Activated B cell treated with CpG ODN at 0.5 μM for 24 hours (primary cell): ENCODE data around the gene TBL1X. TPM values are rescaled to one million over a fixed set of nuclear protein-coding genes. Genes with fewer than 3 reads are reported as not detected.

Source experiments
- ATAC-seq: fragments of 200-7000 bp; cut with Tn5 transposase; one replicate; pipeline ENCODE4 v1.10.0; 2021; ENCODE audit warnings: low read depth, mild to moderate bottlenecking, moderate library complexity
- CTCF ChIA-PET: fragments of 350-600 bp; sonication (Branson Sonifier 250); formaldehyde crosslinking; loops from one replicate; lab custom pipeline; 2021; ENCODE audit warnings: antibody characterized with exemption; lab: Charles Lee
- POLR2A ChIA-PET: fragments of 350-600 bp; sonication (Branson Sonifier 250); formaldehyde crosslinking; loops from one replicate; lab custom pipeline; 2021; ENCODE audit warnings: antibody characterized with exemption; lab: Charles Lee
- DNase-seq: peaks from one replicate; pipeline ENCODE4 v3.0.0; 2022
- H3K27ac Mint-ChIP-seq: one replicate; pipeline ENCODE4 v1.8.0; 2020; ENCODE audit warnings: mixed read lengths
- H3K27me3 Mint-ChIP-seq: one replicate; pipeline ENCODE4 v1.8.0; 2021; ENCODE audit warnings: mixed read lengths
- H3K36me3 Mint-ChIP-seq: one replicate; pipeline ENCODE4 v1.8.0; 2021; ENCODE audit warnings: low read depth, mixed read lengths
- H3K4me1 Mint-ChIP-seq: one replicate; pipeline ENCODE4 v1.8.0; 2021; ENCODE audit warnings: mixed read lengths
- H3K4me3 Mint-ChIP-seq: one replicate; pipeline ENCODE4 v1.8.0; 2020; ENCODE audit warnings: mild to moderate bottlenecking, mixed read lengths
- H3K9me3 Mint-ChIP-seq: one replicate; pipeline ENCODE4 v1.8.0; 2020; ENCODE audit warnings: mixed read lengths
- intact Hi-C: fragments of 100-400 bp; cut with micrococcal nuclease; formaldehyde crosslinking; loops from one replicate; pipeline ENCODE4 v1.15.1; 2024
- total RNA-seq: library from RNA; stranded (reverse); gene quantifications from 2 replicates; pipeline ENCODE4 v1.2.3, GENCODE V29; 2022
- TF ChIP-seq, protein P1 (sequence below): fragments of 200-600 bp; IDR thresholded peaks from one replicate; pipeline ENCODE4 v1.8.0; 2022; ENCODE audit warnings: antibody characterized with exemption, mild to moderate bottlenecking

Gene TBL1X
- total RNA-seq, 1 donor from 2014 or later: 38.5 TPM

DNA sequence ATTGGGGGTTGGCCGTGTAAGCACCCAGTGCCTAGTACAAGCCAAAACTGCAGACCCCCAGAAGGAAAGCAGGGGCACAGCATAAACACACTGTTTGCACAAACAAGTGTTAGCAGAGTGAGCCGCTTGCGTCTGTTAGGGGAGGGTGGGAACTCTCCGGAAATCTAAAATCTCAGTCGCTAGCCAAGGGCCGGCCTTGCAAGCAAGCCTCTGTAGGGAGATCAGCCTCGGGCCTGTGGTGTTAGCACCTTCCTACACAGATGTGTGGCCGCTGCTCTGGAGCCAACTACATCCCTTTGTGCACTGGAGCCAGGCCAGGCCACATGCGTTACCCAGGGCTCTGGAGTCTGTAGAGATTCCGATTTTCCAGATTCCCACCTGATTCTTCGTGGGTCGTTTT, 233.7 kb downstream of the TBL1X start:
- Mint-ChIP-seq H3K27ac (no peak overlapping the region), H3K9me3 (no peaks in the 10 kb centered on the region), H3K36me3 (peaks cover 54% of the 10 kb centered on the region), H3K4me1 (no peaks in the 10 kb centered on the region), H3K27me3 (no peaks in the 10 kb centered on the region), H3K4me3 (no peak overlapping the region)
- ATAC-seq (no peak), DNase-seq (no peak)
- TF ChIP-seq, protein P1, sequence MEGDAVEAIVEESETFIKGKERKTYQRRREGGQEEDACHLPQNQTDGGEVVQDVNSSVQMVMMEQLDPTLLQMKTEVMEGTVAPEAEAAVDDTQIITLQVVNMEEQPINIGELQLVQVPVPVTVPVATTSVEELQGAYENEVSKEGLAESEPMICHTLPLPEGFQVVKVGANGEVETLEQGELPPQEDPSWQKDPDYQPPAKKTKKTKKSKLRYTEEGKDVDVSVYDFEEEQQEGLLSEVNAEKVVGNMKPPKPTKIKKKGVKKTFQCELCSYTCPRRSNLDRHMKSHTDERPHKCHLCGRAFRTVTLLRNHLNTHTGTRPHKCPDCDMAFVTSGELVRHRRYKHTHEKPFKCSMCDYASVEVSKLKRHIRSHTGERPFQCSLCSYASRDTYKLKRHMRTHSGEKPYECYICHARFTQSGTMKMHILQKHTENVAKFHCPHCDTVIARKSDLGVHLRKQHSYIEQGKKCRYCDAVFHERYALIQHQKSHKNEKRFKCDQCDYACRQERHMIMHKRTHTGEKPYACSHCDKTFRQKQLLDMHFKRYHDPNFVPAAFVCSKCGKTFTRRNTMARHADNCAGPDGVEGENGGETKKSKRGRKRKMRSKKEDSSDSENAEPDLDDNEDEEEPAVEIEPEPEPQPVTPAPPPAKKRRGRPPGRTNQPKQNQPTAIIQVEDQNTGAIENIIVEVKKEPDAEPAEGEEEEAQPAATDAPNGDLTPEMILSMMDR: no peak
- intact Hi-C loops: loop anchor here (10.0 kb wide), 1 partner anchor 74 kb away; no protein-coding TSS in a partner anchor
- ChIA-PET CTCF (no interaction called here), POLR2A (no interaction called here)

DNA sequence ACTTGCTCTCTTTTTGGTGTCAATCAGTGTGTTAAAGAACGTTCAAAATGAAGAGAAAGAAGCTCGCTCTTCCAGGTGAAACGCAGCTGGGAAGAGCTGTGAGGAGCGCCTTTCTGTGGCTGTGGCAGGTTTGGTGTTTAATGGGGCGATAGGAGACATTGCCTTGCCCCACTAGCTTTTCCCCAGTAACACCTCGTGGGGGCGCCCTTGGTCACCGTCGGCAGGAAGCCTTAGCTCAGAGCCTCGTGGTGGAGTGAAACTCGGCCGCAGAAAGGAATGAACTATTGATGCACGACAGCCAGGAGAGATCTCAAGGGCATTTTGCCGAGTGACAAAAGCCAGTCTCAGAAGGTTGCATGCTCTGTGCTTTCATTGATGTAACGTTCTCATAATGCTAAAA, 235.7 kb downstream of the TBL1X start:
- TF ChIP-seq, protein P1: no peak
- CTCF ChIA-PET: no interaction called here
- H3K36me3 Mint-ChIP-seq: peaks cover 57% of the 10 kb centered on the region

DNA sequence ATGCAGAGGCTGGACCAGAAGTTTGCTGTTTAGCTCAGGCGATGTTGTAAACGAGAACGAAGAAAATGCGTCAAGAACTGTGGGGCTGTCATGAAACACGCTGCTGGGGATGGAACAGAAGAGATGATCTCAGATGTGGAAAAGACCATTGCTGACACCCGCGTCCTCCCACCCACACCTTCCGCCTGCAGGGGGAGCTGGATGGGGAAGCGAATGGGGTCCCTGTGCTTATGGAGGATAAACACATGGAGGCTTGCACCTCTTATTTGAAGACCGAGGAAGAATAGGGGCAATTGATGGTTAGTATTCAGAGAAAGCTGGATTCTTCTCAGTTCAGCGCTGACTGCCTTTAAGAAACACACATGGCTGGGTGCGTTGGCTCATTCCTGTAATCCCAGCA, 236.9 kb downstream of the TBL1X start:
- H3K36me3 Mint-ChIP-seq: peaks cover 53% of the 10 kb centered on the region
- CTCF ChIA-PET: no interaction called here
- H3K27ac Mint-ChIP-seq: no peak overlapping the region
- ATAC-seq (no peak), DNase-seq (no peak)
- POLR2A ChIA-PET: no interaction called here
- peaks cover 2% of the 10 kb centered on the region for H3K9me3 Mint-ChIP-seq
- intact Hi-C loops: no loop called here
- H3K27me3 Mint-ChIP-seq: no peaks in the 10 kb centered on the region
- no peaks in the 10 kb centered on the region for H3K4me1 Mint-ChIP-seq
- no peak overlapping the region for H3K4me3 Mint-ChIP-seq
- TF ChIP-seq, protein P1: no peak

More for the DNA sequence above, 235.7 kb downstream of the TBL1X start:
- intact Hi-C loops: no loop called here
- Mint-ChIP-seq H3K9me3 (peaks cover 2% of the 10 kb centered on the region), H3K27me3 (no peaks in the 10 kb centered on the region), H3K27ac (no peak overlapping the region), H3K4me1 (no peaks in the 10 kb centered on the region), H3K4me3 (no peak overlapping the region)
- POLR2A ChIA-PET: no interaction called here
- no peak for DNase-seq
- no peak for ATAC-seq

DNA sequence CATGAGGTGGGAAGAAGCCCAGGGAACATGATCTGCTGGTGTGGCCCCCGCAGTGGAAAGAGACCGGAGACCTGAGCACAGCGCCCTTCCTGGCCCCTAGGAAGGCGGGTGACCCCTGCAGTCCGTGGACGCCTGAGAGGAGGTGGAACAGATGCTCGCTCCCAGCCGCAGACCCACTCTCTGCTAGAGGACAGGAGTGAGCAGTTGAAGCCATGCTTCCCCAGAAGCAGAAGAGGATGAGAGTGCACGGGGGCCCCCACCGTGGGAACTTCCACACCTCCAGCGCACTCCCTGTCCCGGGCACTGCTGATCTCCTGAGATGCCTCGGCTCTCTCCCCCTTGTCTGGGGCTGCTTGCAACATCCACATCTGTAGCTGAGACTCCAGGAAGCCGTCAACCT, 238.5 kb downstream of the TBL1X start:
- no peak overlapping the region for H3K27ac Mint-ChIP-seq
- ChIA-PET POLR2A (no interaction called here), CTCF (no interaction called here)
- peaks cover 4% of the 10 kb centered on the region for H3K4me1 Mint-ChIP-seq
- intact Hi-C loops: no loop called here
- peaks cover 57% of the 10 kb centered on the region for H3K36me3 Mint-ChIP-seq
- H3K4me3 Mint-ChIP-seq: no peak overlapping the region
- DNase-seq: no peak
- peaks cover 2% of the 10 kb centered on the region for H3K9me3 Mint-ChIP-seq
- no peaks in the 10 kb centered on the region for H3K27me3 Mint-ChIP-seq
- TF ChIP-seq, protein P1: no peak
- no peak for ATAC-seq

DNA sequence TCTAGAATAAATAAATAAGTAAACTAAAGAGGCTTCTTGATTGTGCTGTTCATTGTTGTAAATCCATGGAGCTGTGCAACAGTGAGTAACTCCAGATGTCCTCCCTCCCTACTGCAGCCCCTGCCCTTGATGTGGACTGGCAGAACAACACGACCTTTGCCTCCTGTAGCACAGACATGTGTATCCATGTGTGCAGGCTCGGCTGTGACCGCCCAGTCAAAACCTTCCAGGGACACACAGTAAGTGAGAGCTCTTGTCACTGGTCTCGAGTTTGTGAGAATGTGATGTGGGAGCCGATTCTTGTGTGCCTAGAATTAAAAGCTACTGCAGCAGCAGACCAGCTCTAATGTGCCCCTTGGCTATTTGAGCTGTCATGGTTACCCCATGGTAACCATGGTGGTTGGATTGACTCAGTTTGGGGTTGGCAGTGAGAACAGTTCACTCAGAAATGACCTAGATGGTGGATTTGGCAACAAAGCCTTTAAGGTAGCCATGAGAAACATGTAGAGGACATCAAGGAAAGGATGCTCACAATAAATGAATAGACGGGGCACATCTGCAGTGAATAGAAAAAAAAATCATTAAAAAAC, 240.1 kb downstream of the TBL1X start:
- ATAC-seq (no peak), DNase-seq (no peak)
- Mint-ChIP-seq H3K9me3 (peaks cover 2% of the 10 kb centered on the region), H3K27ac (no peak overlapping the region), H3K4me1 (peaks cover 12% of the 10 kb centered on the region), H3K4me3 (no peak overlapping the region), H3K36me3 (peaks cover 56% of the 10 kb centered on the region), H3K27me3 (no peaks in the 10 kb centered on the region)
- POLR2A ChIA-PET: interaction anchor here (0.6 kb wide), 2 partner anchors 24 to 77 kb away, joined by 3 to 4 read pairs; no protein-coding TSS in a partner anchor
- intact Hi-C loops: no loop called here
- TF ChIP-seq, protein P1: no peak
- CTCF ChIA-PET: no interaction called here
